ENCODE results near the gene MCTP2. TPM values are rescaled to one million over a fixed set of nuclear protein-coding genes. Genes with fewer than 3 reads are reported as not detected.

MCTP2 gene
- total and polyA plus RNA-seq, 2 donors (not counting 1 experiment from before 2014, with no cell fraction given): 38.3 to 64.8 TPM

DNA sequence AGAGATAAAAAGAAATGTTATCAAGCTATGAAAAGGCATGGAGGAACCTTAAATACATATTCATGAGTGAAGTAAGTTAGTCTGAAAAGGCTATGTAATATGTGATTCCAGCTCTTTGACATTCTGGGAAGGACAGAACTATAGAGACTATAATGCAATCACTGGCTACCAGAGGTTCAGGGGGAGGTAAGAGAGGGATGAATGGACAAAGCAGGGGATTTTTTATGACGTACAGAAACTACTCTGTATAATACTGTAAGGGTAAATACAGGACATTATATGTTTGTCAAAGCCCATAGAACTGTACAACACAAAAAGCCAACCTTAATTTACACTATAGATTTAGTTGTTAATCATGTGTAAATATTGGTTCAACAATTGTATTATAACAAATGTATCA is 46.1 kb downstream of the MCTP2 start:
- H3K9me3 Mint-ChIP-seq (ENCODE audit: insufficient read depth): peaks cover 6% of the 10 kb centered on the region
- H3K4me1 Mint-ChIP-seq: peaks cover 53% of the 10 kb centered on the region
- ATAC-seq (ENCODE audit: low read depth): no peak
- intact Hi-C loops (cut with micrococcal nuclease): no loop called here
- Histone ChIP-seq H2AFZ (ENCODE audit: insufficient read depth, low read depth, low read length, poor library complexity, severe bottlenecking) (no peak overlapping the region), H3K79me2 (ENCODE audit: control insufficient read depth, insufficient read depth, low read length) (peaks cover 98% of the 10 kb centered on the region), H3K36me3 (replicated peaks in 1 of 2; ENCODE audit: control extremely low read depth in 1 of 2, control insufficient read depth in 1 of 2, extremely low read depth in 1 of 2, insufficient read depth in 2 of 2, low read length in 1 of 2) (peaks cover 0 to 7% of the 10 kb centered on the region in 2 experiments), H3K4me3 (ENCODE audit: control extremely low read depth in 1 of 5, extremely low read depth in 1 of 5, insufficient read depth in 1 of 5, low read depth in 2 of 5, low read length in 4 of 5) (no peak overlapping the region), H3K27me3 (replicated peaks in 1 of 4; ENCODE audit: control extremely low read depth in 1 of 4, control insufficient read depth in 3 of 4, insufficient read depth in 4 of 4, low read length in 3 of 4) (no peaks in the 10 kb centered on the region), H3K27ac (ENCODE audit: low read length in 2 of 2) (no peak overlapping the region), H3K4me1 (ENCODE audit: control insufficient read depth in 2 of 2, insufficient read depth in 2 of 2, low read length in 2 of 2) (peaks cover 23 to 26% of the 10 kb centered on the region in 2 donors), H3K9ac (ENCODE audit: low read length) (no peak overlapping the region), H4K20me1 (ENCODE audit: control insufficient read depth, insufficient read depth, low read length, poor library complexity, severe bottlenecking) (no peaks in the 10 kb centered on the region), H3K9me3 (ENCODE audit: control extremely low read depth in 1 of 3, control insufficient read depth in 2 of 3, insufficient read depth in 1 of 3, low read length in 2 of 3) (peaks cover 0 to 8% (median 0%) of the 10 kb centered on the region in 3 donors), H3K4me2 (replicated peaks; ENCODE audit: low read depth, low read length, poor library complexity, severe bottlenecking) (no peak overlapping the region)
- ChIA-PET CTCF (interaction anchor here (0.7 to 3.0 kb wide), 4 partner anchors 10 to 46 kb away, joined by 3 to 15 read pairs (median 4); no protein-coding TSS in a partner anchor), POLR2A (no interaction called here)
- WGBS (ENCODE audit: insufficient coverage): no CpG with 5 or more reads among the region's 1 CpG
- H3K4me3 Mint-ChIP-seq: no peak overlapping the region
- no peaks in the 10 kb centered on the region for H3K27me3 Mint-ChIP-seq
- H3K27ac Mint-ChIP-seq: no peak overlapping the region
- TF ChIP-seq, protein P1, sequence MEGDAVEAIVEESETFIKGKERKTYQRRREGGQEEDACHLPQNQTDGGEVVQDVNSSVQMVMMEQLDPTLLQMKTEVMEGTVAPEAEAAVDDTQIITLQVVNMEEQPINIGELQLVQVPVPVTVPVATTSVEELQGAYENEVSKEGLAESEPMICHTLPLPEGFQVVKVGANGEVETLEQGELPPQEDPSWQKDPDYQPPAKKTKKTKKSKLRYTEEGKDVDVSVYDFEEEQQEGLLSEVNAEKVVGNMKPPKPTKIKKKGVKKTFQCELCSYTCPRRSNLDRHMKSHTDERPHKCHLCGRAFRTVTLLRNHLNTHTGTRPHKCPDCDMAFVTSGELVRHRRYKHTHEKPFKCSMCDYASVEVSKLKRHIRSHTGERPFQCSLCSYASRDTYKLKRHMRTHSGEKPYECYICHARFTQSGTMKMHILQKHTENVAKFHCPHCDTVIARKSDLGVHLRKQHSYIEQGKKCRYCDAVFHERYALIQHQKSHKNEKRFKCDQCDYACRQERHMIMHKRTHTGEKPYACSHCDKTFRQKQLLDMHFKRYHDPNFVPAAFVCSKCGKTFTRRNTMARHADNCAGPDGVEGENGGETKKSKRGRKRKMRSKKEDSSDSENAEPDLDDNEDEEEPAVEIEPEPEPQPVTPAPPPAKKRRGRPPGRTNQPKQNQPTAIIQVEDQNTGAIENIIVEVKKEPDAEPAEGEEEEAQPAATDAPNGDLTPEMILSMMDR (IDR thresholded peaks at IDR 0.05): no peak
- TF ChIP-seq EZH2 (IDR thresholded peaks at IDR 0.05; ENCODE audit: borderline replicate concordance, insufficient read depth, low read depth, low read length, poor library complexity, severe bottlenecking): no peak
- no peak for DNase-seq

DNA sequence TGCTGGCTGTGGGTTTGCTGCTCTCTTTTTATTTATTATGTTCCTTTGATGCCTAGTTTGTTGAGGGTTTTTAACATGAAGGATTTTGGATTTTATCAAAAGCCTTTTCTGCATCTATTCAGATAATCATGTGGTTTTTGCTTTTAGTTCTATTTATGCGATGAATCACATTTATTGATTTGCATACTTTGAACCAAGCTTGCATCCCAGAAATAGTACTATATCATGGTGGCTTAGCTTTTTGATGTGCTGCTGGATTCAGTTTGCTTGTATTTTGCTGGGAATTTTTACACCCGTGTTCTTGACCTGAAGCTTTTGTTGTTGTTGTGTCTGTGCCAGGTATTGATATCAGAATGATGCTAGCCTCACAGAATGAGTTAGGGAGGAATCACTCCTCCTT is 48.4 kb downstream of the MCTP2 start:
- Histone ChIP-seq H3K27ac (ENCODE audit: low read length in 2 of 2) (no peak overlapping the region), H3K9me3 (ENCODE audit: control extremely low read depth in 1 of 3, control insufficient read depth in 2 of 3, insufficient read depth in 1 of 3, low read length in 2 of 3) (peaks cover 0 to 8% (median 0%) of the 10 kb centered on the region in 3 donors), H3K79me2 (ENCODE audit: control insufficient read depth, insufficient read depth, low read length) (peaks cover 99% of the 10 kb centered on the region), H3K36me3 (replicated peaks in 1 of 2; ENCODE audit: control extremely low read depth in 1 of 2, control insufficient read depth in 1 of 2, extremely low read depth in 1 of 2, insufficient read depth in 2 of 2, low read length in 1 of 2) (peaks cover 0 to 12% of the 10 kb centered on the region in 2 experiments), H3K27me3 (replicated peaks in 1 of 4; ENCODE audit: control extremely low read depth in 1 of 4, control insufficient read depth in 3 of 4, insufficient read depth in 4 of 4, low read length in 3 of 4) (no peaks in the 10 kb centered on the region), H4K20me1 (ENCODE audit: control insufficient read depth, insufficient read depth, low read length, poor library complexity, severe bottlenecking) (no peaks in the 10 kb centered on the region), H3K4me3 (ENCODE audit: control extremely low read depth in 1 of 5, extremely low read depth in 1 of 5, insufficient read depth in 1 of 5, low read depth in 2 of 5, low read length in 4 of 5) (no peak overlapping the region), H3K9ac (ENCODE audit: low read length) (no peak overlapping the region), H3K4me2 (replicated peaks; ENCODE audit: low read depth, low read length, poor library complexity, severe bottlenecking) (peak overlapping the region; percentile 5), H3K4me1 (ENCODE audit: control insufficient read depth in 2 of 2, insufficient read depth in 2 of 2, low read length in 2 of 2) (peaks cover 18 to 20% of the 10 kb centered on the region in 2 donors), H2AFZ (ENCODE audit: insufficient read depth, low read depth, low read length, poor library complexity, severe bottlenecking) (no peak overlapping the region)
- intact Hi-C loops (cut with micrococcal nuclease): loop anchor here (1.0 kb wide), 1 partner anchor 8 kb away; no protein-coding TSS in a partner anchor
- Mint-ChIP-seq H3K4me1 (peaks cover 58% of the 10 kb centered on the region), H3K4me3 (peak overlapping the region; percentile 33), H3K9me3 (ENCODE audit: insufficient read depth) (peaks cover 6% of the 10 kb centered on the region), H3K27me3 (no peaks in the 10 kb centered on the region), H3K27ac (peak overlapping the region; percentile 5)
- 83% methylated on average over 1 of the region's 2 CpGs for WGBS (ENCODE audit: insufficient coverage)
- POLR2A ChIA-PET: no interaction called here
- TF ChIP-seq EZH2 (IDR thresholded peaks at IDR 0.05; ENCODE audit: borderline replicate concordance, insufficient read depth, low read depth, low read length, poor library complexity, severe bottlenecking): no peak
- TF ChIP-seq, protein P1 (IDR thresholded peaks at IDR 0.05): no peak
- DNase-seq (no peak), ATAC-seq (ENCODE audit: low read depth) (no peak)
- CTCF ChIA-PET: no interaction called here
